HG03442 (cell line): Measurements from ENCODE around the gene MGAM2.

Source experiments
- ATAC-seq: cut with Tn5 transposase; IDR thresholded peaks from one replicate; pipeline ENCODE4 v1.9.1; 2021; ENCODE audit warnings: mild to moderate bottlenecking, moderate library complexity; ENCODE audit not compliant: unreplicated experiment

MGAM2 gene

DNA sequence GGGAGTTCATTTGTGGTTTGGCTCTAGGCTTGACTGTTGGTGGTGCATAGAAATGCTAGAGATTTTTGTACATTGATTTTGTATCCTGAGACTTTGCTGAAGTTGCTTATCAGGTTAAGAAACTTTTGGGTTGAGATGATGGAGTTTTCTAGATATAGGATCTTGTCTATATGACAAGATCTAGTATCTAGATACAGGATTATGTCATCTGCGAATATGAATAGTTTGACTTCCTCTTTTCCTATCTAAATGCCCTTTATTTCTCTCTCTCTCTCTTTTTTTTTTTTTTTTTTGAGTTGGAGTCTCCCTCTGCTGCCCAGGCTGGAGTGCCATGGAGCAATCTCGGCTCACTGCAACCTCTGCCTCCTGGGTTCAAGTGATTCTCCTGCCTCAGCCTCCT lies 62.9 kb downstream of the MGAM2 start:
- no peak for ATAC-seq

DNA sequence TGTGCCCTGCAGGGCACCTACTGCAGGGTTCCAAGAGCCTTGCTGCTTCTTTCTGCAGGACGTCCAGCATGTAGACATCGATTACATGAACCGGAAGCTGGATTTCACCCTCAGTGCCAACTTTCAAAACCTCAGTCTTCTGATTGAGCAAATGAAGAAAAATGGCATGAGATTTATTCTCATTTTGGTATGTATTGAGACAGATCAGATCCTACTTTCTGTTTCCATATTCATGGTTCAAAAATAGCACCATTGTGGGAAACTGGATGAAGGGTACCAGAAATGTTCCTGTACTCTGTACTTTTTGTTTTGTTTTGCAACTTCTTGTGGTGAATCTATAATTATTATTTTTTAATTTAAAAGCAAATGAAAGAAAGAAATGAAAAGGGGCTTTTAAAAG lies 64.1 kb downstream of the MGAM2 start:
- no peak for ATAC-seq

DNA sequence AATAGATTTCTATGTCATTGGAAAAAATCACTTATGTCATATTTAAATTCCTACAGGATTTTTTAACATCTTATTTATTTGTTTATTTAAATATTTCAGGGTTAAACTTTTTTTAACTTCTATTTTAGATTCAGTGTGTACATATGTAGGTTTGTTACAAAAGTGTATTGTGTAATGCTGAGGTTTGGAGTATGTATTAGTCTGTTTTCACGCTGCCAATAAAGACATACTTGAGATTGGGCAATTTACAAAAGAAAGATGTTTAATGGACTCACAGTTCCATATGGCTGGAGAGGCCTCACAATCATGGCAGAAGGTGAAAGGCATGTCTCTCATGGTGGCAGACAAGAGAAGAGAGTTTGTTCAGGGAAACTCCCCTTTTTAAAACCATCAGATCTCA lies 65.4 kb downstream of the MGAM2 start:
- no peak for ATAC-seq

DNA sequence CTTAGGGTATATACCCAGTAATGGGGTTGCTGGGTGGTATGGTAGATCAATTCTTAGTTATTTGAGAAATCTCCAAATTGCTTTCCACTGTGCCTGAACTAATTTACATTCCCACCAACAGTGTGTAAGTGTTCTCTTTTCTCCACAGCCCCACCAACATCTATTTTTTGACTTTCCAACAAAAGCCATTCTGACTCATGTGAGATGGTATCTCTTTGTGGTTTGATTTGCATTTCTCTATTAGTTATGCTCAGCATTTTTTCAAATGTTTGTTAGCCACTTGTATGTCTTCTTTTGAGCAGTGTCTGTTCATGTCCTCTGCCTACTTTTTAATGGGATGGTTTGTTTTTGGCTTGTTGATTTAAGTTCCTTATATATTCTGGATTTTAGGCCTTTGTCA lies 66.4 kb downstream of the MGAM2 start:
- ATAC-seq = peak; percentile 38

DNA sequence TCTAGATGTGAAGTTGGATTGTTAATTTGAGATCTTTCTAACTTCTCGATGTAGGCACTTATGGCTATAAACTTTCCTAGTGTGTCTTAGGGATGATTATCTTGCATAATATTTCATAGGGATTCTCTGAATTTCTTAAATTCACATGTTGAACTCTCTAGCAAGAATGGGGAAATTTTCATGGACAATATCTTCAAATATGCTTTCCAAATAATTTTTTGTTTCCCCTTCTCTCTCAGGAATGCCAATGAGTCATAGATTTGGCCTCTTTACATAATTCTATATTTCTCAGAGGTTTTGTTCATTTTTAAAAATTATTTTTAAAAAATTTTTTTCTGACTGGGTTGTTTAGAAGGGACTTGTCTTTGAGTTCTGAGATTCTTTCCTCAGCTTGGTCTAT lies 68.9 kb downstream of the MGAM2 start:
- ATAC-seq = no peak

DNA sequence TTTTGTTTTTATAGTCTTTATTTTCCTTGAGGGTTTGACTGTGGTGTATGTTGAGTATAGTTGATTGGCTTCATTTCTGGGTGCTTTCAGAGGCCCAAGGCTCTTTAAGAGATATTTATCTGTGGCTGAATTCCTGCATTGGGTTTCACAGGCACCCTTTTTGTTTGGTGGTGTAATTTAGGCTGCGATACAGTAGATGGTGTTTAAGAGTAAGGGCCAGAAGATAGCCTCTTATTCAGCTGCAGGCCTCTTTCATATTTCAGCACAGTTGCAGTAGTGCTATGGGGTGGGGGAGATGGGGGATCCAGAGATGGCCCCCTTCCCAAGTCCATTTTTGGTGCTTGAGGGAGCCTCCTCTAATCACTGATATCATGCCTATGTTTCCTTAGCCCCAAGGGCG lies 69.7 kb downstream of the MGAM2 start:
- ATAC-seq = no peak

DNA sequence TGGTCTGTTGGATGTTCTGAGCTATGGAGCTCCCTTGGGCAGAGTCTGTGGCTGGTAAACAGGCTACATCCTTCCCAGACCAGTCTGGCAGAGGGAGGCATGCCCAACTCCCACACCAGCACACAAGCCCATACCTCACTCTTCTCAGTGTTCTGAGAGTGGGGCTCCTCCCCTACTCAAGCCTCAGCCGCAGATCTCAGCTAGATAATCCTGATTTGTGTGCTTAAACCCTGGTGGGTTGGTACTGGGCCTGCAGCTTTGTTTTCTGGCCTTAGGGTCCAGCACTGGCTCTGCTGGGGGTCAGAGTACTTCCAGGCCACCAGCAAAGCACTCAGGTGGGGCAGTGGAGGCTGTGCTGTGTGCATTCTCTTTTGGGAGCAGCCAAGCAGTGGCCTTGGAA lies 70.4 kb downstream of the MGAM2 start:
- no peak for ATAC-seq

DNA sequence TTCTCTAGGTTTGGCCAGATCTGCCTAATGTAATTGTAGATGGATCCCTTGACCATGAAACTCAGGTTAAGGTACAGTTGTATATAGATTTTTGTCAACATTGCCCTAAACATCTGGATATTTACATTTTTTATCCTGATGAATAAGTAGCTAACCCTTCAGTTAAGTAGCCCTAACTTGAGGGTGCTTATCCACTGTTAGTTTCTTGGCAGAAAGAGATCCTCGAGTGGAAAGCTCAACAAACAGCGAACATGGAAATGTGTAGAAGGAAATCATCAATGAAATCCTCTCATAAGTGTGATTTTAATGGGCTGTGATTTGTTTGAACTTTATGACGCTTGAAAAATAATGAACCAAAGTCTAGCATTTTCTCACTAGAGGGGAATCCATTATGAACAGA lies 73.6 kb downstream of the MGAM2 start:
- ATAC-seq = no peak

DNA sequence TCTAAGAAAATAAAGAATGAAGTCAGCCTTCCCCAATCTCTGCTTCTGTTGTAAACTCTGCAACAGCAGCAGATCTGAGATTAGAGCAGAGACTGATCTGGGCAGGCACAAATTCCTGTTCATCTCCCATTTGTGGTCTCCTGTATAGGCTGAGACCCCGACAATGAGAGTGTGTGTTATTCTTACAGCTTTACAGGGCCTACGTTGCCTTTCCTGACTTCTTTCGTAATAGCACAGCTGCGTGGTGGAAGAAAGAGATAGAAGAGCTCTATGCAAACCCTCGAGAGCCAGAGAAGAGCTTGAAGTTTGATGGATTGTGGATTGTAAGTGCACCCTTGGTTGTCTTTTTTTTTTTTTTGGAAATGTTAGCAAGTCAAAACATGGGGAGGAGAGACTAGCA lies 74.3 kb downstream of the MGAM2 start:
- ATAC-seq = no peak

DNA sequence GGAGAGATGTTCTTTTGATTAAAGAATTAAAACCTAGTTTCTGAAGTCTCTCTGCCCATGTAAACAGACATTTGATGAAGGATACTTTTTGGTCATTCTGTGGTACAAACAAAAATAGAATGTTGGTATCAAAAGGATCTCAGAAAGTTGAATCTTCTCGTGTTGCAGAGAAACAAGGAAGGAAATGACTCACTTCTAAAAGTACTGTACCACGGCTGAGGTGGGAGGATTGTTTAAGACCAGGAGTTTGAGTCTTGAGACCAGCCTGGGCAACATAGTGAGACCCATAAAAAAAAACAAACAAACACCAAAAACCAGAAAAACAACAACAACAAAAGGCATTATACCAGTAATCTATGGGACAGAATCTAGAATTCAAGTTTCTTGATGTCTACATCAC lies 76.6 kb downstream of the MGAM2 start:
- ATAC-seq = no peak

DNA sequence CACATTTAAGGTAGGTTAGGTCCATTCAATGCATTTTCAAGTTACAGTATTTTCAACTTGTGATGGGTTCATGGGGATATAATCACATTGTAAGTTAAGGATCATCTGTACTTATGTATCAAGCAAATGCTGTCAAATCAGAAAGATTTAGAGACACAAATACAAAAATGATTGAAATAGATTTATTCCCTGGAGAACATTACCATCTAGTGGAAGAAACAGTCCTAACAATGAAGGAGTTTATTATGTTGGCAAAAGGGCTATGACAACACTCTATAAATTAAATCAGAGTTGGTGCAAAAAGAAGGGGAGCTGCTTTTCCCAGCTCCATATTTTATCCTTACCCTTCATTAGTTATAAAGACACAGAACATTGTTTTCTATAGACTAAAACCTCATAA lies 77.3 kb downstream of the MGAM2 start:
- no peak for ATAC-seq

DNA sequence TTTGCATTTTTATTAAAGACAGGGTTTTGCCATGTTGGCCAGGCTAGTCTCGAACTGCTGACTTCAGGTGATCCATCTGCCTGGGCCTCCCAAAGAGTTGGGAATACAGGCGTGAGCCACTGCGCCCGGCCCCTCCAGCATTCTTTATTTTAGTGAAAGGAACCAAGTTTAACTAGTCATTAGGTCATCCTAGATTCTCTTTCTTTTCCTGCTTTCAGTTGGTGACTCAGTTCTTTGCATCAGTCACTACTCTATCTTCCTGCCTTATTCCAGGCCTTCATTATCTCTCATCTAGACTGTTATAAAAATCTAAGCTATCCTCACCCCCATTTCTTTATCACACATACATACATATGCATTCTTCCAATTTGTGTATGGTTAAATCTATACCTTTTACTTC lies 82.7 kb downstream of the MGAM2 start:
- no peak for ATAC-seq

DNA sequence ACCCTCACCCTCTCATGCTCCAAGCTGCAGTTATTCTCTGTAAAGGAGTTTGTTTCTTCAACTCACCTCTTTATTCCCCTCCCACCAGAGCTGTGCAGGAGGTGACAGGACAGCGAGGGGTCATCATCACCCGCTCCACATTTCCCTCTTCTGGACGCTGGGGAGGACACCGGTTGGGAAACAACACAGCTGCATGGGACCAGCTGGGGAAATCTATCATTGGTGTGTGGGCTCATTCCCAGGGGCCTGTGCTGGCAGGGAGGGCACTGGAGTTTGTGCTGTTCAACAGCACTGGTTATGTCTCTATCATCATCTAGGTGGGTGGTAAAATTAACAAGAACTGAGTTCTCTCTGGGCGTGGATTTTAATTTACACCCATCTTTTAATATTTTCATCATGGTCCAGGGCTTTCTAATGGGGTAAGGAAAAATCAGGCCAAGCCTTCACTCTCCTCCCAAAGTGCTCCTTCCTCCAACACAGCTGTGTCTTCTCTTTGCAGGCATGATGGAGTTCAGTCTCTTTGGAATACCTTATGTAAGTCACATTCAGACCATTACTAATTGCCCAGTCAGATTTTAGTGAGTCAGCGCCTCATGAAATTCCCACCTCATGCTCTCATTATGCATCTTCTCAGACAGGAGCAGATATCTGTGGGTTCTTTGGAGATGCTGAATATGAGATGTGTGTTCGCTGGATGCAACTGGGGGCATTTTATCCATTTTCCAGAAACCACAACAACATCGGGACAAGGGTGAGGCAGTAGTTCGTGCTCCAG lies 84.7 kb downstream of the MGAM2 start:
- no peak for ATAC-seq

DNA sequence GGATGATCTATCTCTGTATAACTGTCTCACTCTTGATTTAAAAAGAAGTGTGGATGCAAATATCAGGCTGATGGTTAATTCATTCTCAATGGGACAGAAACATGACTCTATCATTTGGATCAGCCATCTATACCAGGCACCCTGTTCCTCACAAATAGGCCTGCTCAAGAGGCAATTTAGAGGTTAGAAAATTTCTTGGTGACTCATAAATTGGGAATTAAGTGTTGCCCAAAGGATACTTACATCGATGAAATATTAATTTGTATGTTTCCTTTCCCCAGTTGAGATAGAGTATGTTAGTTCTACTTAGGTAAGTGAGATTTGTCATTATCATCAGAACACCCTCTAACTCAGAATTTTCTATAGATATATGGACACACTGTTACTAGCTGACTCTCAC lies 88.7 kb downstream of the MGAM2 start:
- no peak for ATAC-seq

DNA sequence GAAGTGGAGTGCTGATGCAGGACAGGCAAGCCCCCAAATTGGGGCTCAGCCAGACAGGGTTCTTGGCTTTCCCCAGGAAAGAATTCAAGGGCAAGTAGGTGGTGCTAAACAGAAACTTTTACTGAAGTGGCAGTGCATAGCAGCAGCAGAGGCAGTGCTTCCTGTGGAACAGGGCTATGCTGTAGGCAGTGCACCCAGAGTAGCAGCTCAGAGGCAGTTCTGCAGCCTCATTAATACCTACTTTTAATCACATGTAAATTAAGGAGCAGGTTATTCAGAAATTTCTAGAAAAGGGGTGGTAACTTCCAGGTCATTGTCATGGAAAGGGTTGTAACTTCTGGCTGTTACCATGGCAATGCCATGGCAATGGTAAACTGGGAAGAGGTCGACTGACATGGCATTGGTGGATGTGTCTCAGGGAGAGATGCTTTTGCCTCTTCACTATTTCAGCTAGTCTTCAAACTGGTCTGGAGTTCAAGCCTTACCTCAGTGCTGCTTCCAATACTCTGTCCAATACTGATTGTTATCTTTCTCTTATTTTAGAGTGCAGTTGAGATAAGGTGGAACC lies 117.1 kb downstream of the MGAM2 start:
- no peak for ATAC-seq

DNA sequence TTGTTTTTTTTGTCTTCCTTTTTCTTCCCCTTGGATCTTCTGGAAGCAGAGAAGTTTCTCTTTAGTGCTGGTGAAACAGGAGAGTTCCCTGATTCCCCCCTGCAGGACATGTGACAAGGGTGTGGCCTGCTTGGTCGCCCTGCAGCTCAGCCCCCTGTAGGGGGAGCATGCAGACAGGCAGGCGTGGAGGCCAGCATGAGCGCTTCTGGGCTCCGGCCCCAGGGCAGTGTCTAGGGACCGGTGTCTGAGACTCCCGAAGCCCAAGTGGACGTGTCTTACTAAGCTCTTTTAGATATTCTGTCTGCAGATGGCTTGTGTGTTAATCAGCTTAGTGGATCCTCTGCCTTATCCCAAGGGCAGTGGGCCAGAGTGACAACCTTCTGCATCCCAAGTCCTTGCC lies 120.2 kb downstream of the MGAM2 start:
- ATAC-seq = no peak

DNA sequence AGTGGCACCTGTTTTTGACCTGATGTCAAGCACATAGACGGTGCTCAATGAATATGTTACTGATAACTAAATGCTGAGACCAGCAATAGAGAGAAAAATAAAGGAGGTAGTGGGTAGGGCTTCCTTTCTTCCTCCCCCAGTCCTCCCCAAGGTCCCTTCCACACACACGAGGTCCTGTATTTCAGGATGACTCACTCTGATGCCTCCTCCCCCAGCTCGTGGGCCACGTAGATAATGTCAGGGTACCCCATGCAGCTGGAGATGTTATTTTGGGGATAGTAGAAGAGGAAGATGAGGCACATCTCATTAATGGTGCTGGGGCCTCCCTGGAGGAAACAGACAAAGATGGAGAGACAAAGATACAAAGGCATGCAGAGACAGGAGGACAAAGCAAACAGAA lies 129.0 kb downstream of the MGAM2 start:
- no peak for ATAC-seq

DNA sequence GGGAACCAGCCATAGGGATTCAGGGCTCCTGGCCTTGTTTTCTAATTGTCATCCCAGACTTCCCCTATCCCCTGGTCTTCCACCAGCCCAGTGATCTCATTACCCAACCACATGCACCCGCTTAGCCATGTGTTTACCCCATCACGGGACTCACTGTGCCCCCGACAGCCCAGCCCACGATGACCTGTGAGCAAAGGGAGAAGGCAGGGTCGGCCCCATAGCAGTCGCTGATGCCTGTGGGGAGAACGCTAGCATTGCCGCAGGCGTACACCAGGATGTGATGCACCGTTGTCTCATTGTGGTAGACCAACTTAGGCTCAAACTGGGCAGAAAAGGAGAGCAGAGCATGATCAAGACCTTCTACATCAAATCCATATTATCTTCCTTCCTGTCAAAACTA lies 132.3 kb downstream of the MGAM2 start:
- no peak for ATAC-seq

DNA sequence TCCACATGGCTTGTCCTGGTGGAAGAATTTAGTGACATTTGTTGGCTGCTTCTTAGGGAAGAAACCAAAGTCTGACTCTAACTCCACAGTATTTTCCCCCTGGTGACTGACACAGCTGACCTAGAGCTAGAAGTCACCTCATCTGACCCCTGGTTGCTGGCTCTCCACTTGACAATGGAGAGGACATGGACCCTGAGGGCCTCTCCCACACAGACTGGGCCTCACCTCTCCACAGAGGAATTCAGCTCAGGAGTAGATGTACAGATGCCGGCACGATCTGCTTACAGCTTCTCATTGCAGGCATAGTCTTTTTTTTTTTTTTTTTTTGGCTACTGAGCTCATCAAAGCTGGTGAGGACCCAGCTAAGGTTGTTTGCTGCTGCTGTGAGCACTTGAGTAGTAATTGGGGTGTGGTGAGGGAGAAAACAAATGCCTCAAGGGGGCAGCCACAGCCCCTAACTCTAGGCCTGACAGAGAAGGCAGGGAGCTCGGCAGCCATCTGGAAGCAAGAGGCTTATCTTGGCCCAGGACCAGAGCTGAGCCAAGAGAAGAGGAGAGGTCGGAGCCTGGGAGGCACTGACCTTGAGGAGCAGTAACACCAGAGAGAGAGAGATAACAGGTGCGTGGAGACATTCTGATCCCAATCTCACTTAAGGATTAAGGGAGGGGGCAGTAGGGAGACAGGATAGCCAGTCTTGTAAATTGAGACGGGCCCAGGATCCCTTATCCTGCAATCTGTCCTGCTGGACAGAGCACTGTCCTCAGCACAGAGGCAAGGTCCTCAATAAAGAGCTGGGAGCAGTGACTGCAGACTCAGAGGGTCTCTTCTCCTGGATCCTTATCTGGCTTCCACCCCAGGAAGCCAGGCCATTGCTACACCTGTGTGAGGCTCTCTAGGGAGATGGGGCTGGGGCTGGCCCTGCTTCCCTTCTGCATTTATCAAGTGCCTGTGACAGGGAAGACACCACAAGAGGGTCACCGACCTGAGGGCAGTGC lies 136.9 kb downstream of the MGAM2 start:
- ATAC-seq = no peak

DNA sequence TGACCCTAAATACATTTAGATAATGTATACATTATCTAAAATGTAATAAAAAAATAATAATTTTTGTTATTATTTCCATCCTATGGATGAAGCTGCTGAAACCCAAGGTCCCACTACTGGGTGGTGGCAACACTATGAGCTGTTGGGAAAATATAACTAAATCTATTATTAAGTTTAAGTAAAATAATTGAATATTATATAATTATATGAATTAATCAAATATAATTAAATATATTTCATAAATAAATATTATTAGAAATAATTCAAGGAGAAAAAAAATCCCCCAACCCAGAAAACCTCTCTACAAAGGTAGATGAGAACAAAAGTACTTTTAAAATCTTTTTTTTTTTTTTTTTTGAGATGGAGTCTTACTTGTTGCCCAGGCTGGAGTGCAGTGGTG lies 138.4 kb downstream of the MGAM2 start:
- no peak for ATAC-seq

DNA sequence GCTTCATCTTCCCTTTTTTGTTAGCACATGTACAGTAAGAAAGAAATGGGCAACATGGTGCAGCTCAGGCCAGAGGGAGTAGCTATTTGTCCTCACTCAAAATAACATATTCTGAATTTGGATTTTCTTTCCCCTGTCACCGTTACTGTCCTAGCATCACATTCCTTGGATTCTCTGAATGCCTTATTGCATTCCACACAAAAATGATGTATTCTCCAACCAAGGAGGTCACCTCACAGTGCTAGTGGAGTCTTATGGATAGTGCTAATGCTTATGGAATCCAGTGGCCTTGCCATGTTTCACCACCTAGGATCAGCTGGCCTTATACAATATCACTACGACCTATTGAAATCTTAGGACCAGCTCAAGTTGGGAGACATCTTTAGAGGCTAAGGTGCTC lies 139.2 kb downstream of the MGAM2 start:
- ATAC-seq = no peak

DNA sequence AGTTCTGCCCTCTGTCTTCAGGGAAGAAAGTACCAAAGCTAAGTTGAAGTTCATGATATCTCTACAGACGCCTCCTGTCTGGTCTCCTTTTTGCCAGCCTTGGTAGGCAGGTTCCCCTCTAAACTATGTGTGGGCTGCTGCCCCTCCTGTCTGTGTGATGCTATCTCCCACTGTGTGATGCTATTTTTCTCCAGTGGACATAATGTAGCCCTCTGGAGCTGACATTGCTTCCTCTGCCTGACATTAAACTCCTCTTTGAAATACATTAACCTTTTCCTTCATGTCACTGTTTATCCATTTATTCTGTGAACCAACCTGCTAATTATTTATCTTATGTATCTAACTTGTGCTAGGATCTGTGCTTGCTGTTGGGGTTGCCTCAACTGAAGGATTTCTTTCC lies 146.4 kb downstream of the MGAM2 start, which contains the start of gene PRSS58:
TSS of gene PRSS58 (minus strand) at position 101 of the 400 bp plus-strand sequence. CDS start 351 bp downstream, outside the sequence.
- ATAC-seq = no peak
